HepG2 (cell line): Measurements from ENCODE around the gene IDS.
"Not testable (repeated sequence)": the region's sequence is repeated elsewhere in the genome, so short reads cannot be mapped to it uniquely, and the experiment has no call there.

ENCODE experiments used
- IRF2 ChIP-seq: IDR thresholded peaks from 2 replicates; pipeline ENCODE4 v1.6.1; 2018; ENCODE audit warnings: missing genetic modification reagents, missing compliant biosample characterization
- TF ChIP-seq, protein P1 (sequence below): sonication (generic); formaldehyde crosslinking; IDR thresholded peaks from 2 replicates; pipeline ENCODE4 v1.5.0; 2020; ENCODE audit warnings: mild to moderate bottlenecking, missing genetic modification reagents, moderate library complexity

- TF ChIP-seq, protein P1, sequence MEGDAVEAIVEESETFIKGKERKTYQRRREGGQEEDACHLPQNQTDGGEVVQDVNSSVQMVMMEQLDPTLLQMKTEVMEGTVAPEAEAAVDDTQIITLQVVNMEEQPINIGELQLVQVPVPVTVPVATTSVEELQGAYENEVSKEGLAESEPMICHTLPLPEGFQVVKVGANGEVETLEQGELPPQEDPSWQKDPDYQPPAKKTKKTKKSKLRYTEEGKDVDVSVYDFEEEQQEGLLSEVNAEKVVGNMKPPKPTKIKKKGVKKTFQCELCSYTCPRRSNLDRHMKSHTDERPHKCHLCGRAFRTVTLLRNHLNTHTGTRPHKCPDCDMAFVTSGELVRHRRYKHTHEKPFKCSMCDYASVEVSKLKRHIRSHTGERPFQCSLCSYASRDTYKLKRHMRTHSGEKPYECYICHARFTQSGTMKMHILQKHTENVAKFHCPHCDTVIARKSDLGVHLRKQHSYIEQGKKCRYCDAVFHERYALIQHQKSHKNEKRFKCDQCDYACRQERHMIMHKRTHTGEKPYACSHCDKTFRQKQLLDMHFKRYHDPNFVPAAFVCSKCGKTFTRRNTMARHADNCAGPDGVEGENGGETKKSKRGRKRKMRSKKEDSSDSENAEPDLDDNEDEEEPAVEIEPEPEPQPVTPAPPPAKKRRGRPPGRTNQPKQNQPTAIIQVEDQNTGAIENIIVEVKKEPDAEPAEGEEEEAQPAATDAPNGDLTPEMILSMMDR (CRISPR knock-in tag): peak; percentile 6; the same call in 1 of the 2 replicates
- TF ChIP-seq IRF2 (CRISPR knock-in tag): not testable (repeated sequence)
Measured at GRCh38 chrX:149545545-149546543, 40.7 kb upstream of the IDS start.
